Ascending aorta (tissue), 2 donors: ENCODE results near the gene PYHIN1. TPM values are rescaled to one million over a fixed set of nuclear protein-coding genes. Genes with fewer than 3 reads are reported as not detected.

Experiments
- DNase-seq, 2 donors: peaks; one replicate each; pipeline ENCODE4 v3.0.0-alpha.2; 2019; ENCODE audit warnings: low spot score in 2 of 2
- H3K27ac ChIP-seq, 2 donors: fragments of 200-600 bp; sonication (generic); one replicate each; pipeline ENCODE4 v1.5.1; 2016 to 2017; ENCODE audit warnings: mild to moderate bottlenecking in 1 of 2
- H3K27me3 ChIP-seq: fragments of 200-600 bp; sonication (generic); one replicate; pipeline ENCODE4 v1.5.1; 2017
- H3K36me3 ChIP-seq, 2 donors: fragments of 200-600 bp; sonication (generic); one replicate each; pipeline ENCODE4 v1.5.1; 2016
- H3K4me1 ChIP-seq, 2 donors: fragments of 200-600 bp; sonication (generic); one replicate each; pipeline ENCODE4 v1.5.1; 2016 to 2017; ENCODE audit warnings: mild to moderate bottlenecking in 1 of 2
- H3K4me3 ChIP-seq, 2 donors: fragments of 200-600 bp; sonication (generic); one replicate each; pipeline ENCODE4 v1.5.1; 2016 to 2017; ENCODE audit warnings: mild to moderate bottlenecking in 1 of 2
- H3K9me3 ChIP-seq, 2 donors: fragments of 200-600 bp; sonication (generic); one replicate each; pipeline ENCODE4 v1.5.1; 2016
- CTCF ChIP-seq, 3 experiments: fragments of 200-600 bp in 2 of 3; fragments of 450-650 bp in 1 of 3; sonication (generic) in 2 of 3; IDR thresholded peaks; one replicate each; pipeline ENCODE4 v1.5.1; 2016 to 2019; ENCODE audit warnings: antibody characterized with exemption in 3 of 3, mild to moderate bottlenecking in 1 of 3, moderate library complexity in 1 of 3
- intact Hi-C: fragments of 100-400 bp; cut with DNase I; formaldehyde crosslinking; loops from one replicate; pipeline ENCODE4 v1.15.1; 2023
- total RNA-seq: library from RNA; depleted of rRNA; stranded (reverse); fragments of >200 nt; gene quantifications from one replicate; pipeline ENCODE4 v1.1.0, GENCODE V29; 2016

PYHIN1 gene
- total RNA-seq, 1 donor from 2014 or later, result 2.8 TPM

GRCh38 chr1:158978730-158979129 lies 47.4 kb downstream of the PYHIN1 start:
- TF ChIP-seq CTCF (IDR thresholded peaks at IDR 0.05), result no peak
- no peaks in the 10 kb centered on the region for H3K36me3 ChIP-seq
- H3K4me3 ChIP-seq, result no peak overlapping the region
- H3K4me1 ChIP-seq, result no peaks in the 10 kb centered on the region
- DNase-seq, result no peak
- intact Hi-C loops, result no loop called here
- H3K27ac ChIP-seq, result no peak overlapping the region
- H3K9me3 ChIP-seq, result no peaks in the 10 kb centered on the region
- no peaks in the 10 kb centered on the region for H3K27me3 ChIP-seq

- Histone ChIP-seq H3K4me1 (no peaks in the 10 kb centered on the region), H3K27me3 (no peaks in the 10 kb centered on the region), H3K4me3 (no peak overlapping the region), H3K9me3 (no peaks in the 10 kb centered on the region), H3K27ac (no peak overlapping the region), H3K36me3 (no peaks in the 10 kb centered on the region)
- intact Hi-C loops, result no loop called here
- no peak for DNase-seq
- TF ChIP-seq CTCF (IDR thresholded peaks at IDR 0.05), result no peak
These were observed 47.9 kb downstream of the PYHIN1 start for GRCh38 chr1:158979229-158979628.

- Histone ChIP-seq H3K27me3 (no peaks in the 10 kb centered on the region), H3K36me3 (no peaks in the 10 kb centered on the region), H3K9me3 (no peaks in the 10 kb centered on the region), H3K4me1 (no peaks in the 10 kb centered on the region), H3K4me3 (no peak overlapping the region), H3K27ac (no peak overlapping the region)
- intact Hi-C loops, result no loop called here
- TF ChIP-seq CTCF (IDR thresholded peaks at IDR 0.05), result no peak
- DNase-seq, result no peak
These were observed 51.9 kb downstream of the PYHIN1 start for GRCh38 chr1:158983235-158983634.

GRCh38 chr1:158984386-158984785 lies 53.0 kb downstream of the PYHIN1 start:
- no peak overlapping the region for H3K4me3 ChIP-seq
- H3K36me3 ChIP-seq, result no peaks in the 10 kb centered on the region
- no peak overlapping the region for H3K27ac ChIP-seq
- no peaks in the 10 kb centered on the region for H3K4me1 ChIP-seq
- H3K27me3 ChIP-seq, result no peaks in the 10 kb centered on the region
- TF ChIP-seq CTCF (IDR thresholded peaks at IDR 0.05), result no peak
- DNase-seq, result no peak
- intact Hi-C loops, result no loop called here
- H3K9me3 ChIP-seq, result no peaks in the 10 kb centered on the region

GRCh38 chr1:158989424-158989823 lies 58.1 kb downstream of the PYHIN1 start:
- H3K4me1 ChIP-seq, result no peaks in the 10 kb centered on the region
- intact Hi-C loops, result no loop called here
- no peak overlapping the region for H3K27ac ChIP-seq
- no peak for TF ChIP-seq CTCF (IDR thresholded peaks at IDR 0.05)
- no peaks in the 10 kb centered on the region for H3K9me3 ChIP-seq
- no peaks in the 10 kb centered on the region for H3K27me3 ChIP-seq
- DNase-seq, result no peak
- no peaks in the 10 kb centered on the region for H3K36me3 ChIP-seq
- no peak overlapping the region for H3K4me3 ChIP-seq

- no peaks in the 10 kb centered on the region for H3K27me3 ChIP-seq
- intact Hi-C loops, result no loop called here
- H3K4me3 ChIP-seq, result no peak overlapping the region
- H3K9me3 ChIP-seq, result no peaks in the 10 kb centered on the region
- H3K4me1 ChIP-seq, result no peaks in the 10 kb centered on the region
- H3K27ac ChIP-seq, result no peak overlapping the region
- DNase-seq, result no peak
- TF ChIP-seq CTCF (IDR thresholded peaks at IDR 0.05), result no peak
- H3K36me3 ChIP-seq, result no peaks in the 10 kb centered on the region
These were observed 61.5 kb downstream of the PYHIN1 start for GRCh38 chr1:158992787-158993312.
